Mesendoderm (in vitro differentiated cells): ENCODE measurements around the gene LCORL.
"Not testable (repeated sequence)": the region's sequence is repeated elsewhere in the genome, so short reads cannot be mapped to it uniquely, and the experiment has no call there.

ENCODE experiments used
- DNase-seq: peaks from one replicate; pipeline ENCODE4 v3.0.0; 2013
- H2AK5ac ChIP-seq: 2 replicates; pipeline ENCODE4 v1.6.1; 2013; ENCODE audit warnings: low read length, inconsistent platforms
- H2BK120ac ChIP-seq: 2 replicates; pipeline ENCODE4 v1.6.1; 2013; ENCODE audit warnings: low read depth, mild to moderate bottlenecking, low read length, moderate library complexity, mixed read lengths
- H2BK15ac ChIP-seq: replicated peaks from 2 replicates; pipeline ENCODE4 v1.6.1; 2013; ENCODE audit warnings: low read depth, mild to moderate bottlenecking, moderate library complexity
- H2BK5ac ChIP-seq: 2 replicates; pipeline ENCODE4 v1.6.1; 2013; ENCODE audit warnings: low read length, inconsistent platforms
- H3K18ac ChIP-seq: 2 replicates; pipeline ENCODE4 v1.6.1; 2013; ENCODE audit warnings: mild to moderate bottlenecking, low read length, mixed read lengths
- H3K23ac ChIP-seq: one replicate; pipeline ENCODE4 v1.6.1; 2013; ENCODE audit warnings: low read length
- H3K27ac ChIP-seq: 2 replicates; pipeline ENCODE4 v1.5.1; 2013; ENCODE audit warnings: low read depth, mild to moderate bottlenecking, inconsistent platforms, low read length, moderate library complexity
- H3K27me3 ChIP-seq: 2 replicates; pipeline ENCODE4 v1.6.1; 2013; ENCODE audit warnings: low read length, control low read depth, mild to moderate bottlenecking, inconsistent platforms; ENCODE audit not compliant: insufficient read depth, poor library complexity
- H3K36me3 ChIP-seq: 2 replicates; pipeline ENCODE4 v1.6.1; 2013; ENCODE audit warnings: low read length, inconsistent platforms; ENCODE audit not compliant: control insufficient read depth, insufficient read depth
- H3K4ac ChIP-seq: one replicate; pipeline ENCODE4 v1.6.1; 2013; ENCODE audit warnings: low read depth, mild to moderate bottlenecking, low read length, moderate library complexity
- H3K4me1 ChIP-seq: 2 replicates; pipeline ENCODE4 v1.6.1; 2013; ENCODE audit warnings: low read depth, low read length, inconsistent platforms; ENCODE audit not compliant: control insufficient read depth
- H3K4me2 ChIP-seq: 2 replicates; pipeline ENCODE4 v1.6.1; 2013; ENCODE audit warnings: low read length
- H3K4me3 ChIP-seq: 2 replicates; pipeline ENCODE4 v1.5.1; 2013; ENCODE audit warnings: mild to moderate bottlenecking, low read length
- H3K56ac ChIP-seq: one replicate; pipeline ENCODE4 v1.6.1; 2013; ENCODE audit warnings: low read length
- H3K79me1 ChIP-seq: 2 replicates; pipeline ENCODE4 v1.6.1; 2013; ENCODE audit warnings: low read length, inconsistent platforms
- H3K79me2 ChIP-seq: 2 replicates; pipeline ENCODE4 v1.6.1; 2013; ENCODE audit warnings: mild to moderate bottlenecking, low read length; ENCODE audit not compliant: control insufficient read depth, insufficient read depth
- H3K9ac ChIP-seq: 2 replicates; pipeline ENCODE4 v1.6.1; 2013; ENCODE audit warnings: low read length, inconsistent platforms
- H4K5ac ChIP-seq: one replicate; pipeline ENCODE4 v1.6.1; 2013; ENCODE audit warnings: low read length
- H4K8ac ChIP-seq: one replicate; pipeline ENCODE4 v1.6.1; 2013; ENCODE audit warnings: low read depth, mild to moderate bottlenecking, control low read depth, low read length, moderate library complexity
- WGBS: extraction: QIAGEN DNeasy Blood & Tissue Kit; methylation state at CpG from one replicate; pipeline ENCODE4 v1.1.7; 2013; ENCODE audit warnings: low lambda C conversion rate, missing lambda C conversion rate; ENCODE audit not compliant: insufficient coverage; ENCODE audit errors: extremely low coverage; 5-methylcytosine and 5-hydroxymethylcytosine counted together

LCORL gene

DNA sequence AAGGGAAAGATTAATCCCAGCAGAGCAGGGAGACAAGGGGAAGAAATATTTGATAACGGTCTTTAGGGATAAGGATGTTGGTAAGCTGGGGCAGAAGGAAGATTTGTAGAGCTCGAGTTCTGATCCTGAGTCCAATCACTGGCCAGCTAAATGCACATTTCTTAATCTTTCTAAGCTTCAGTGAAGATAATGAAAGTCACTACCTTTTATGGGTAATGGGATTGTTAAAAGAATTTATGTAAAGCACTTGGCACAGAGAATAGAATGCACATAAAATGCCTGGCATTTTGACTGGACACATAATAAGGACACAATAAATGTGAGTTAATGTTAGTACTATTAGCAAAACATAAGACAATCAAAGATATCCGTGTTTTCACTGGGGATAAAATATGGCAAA is 167.5 kb downstream of the LCORL start:
- no peak overlapping the region for H3K18ac ChIP-seq
- no peak overlapping the region for H3K56ac ChIP-seq
- no peak overlapping the region for H3K9ac ChIP-seq
- no peak overlapping the region for H3K4ac ChIP-seq
- H2BK5ac ChIP-seq: no peak overlapping the region
- no peak overlapping the region for H3K23ac ChIP-seq
- DNase-seq: no peak
- H3K4me2 ChIP-seq: no peak overlapping the region
- H3K27ac ChIP-seq: no peak overlapping the region
- no peaks in the 10 kb centered on the region for H3K79me1 ChIP-seq
- H3K4me1 ChIP-seq: no peaks in the 10 kb centered on the region
- H2BK120ac ChIP-seq: no peak overlapping the region
- H4K8ac ChIP-seq: no peak overlapping the region
- no peak overlapping the region for H2BK15ac ChIP-seq
- H3K4me3 ChIP-seq: no peak overlapping the region
- H3K36me3 ChIP-seq: no peaks in the 10 kb centered on the region
- no peaks in the 10 kb centered on the region for H3K79me2 ChIP-seq
- no peak overlapping the region for H4K5ac ChIP-seq
- H2AK5ac ChIP-seq: no peak overlapping the region
- WGBS: no CpG with 5 or more reads among the region's 3 CpGs
- H3K27me3 ChIP-seq: no peaks in the 10 kb centered on the region

DNA sequence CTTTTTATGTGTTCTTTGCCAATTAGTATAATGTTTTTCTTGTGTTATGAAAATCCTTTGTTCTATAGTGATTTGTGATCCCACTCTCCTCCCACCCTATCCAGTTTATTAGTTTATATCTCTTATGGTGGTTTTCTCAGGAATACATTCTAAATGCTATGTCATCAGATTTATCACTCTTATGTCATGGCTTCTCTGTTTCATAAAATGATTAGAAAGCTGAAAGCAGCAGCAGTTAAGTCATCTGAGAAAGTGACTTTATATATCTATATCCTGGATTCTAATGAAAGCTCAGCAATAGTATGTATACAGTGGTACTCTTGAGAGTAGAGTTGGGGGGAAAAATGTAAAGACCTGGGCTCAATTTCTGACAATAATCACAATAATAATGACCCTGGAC is 169.6 kb downstream of the LCORL start:
- Histone ChIP-seq H3K23ac (no peak overlapping the region), H3K79me2 (no peaks in the 10 kb centered on the region), H3K18ac (no peak overlapping the region), H3K9ac (no peak overlapping the region), H2BK5ac (no peak overlapping the region), H3K56ac (no peak overlapping the region), H3K4ac (no peak overlapping the region), H3K4me3 (no peak overlapping the region), H4K5ac (no peak overlapping the region), H3K4me2 (no peak overlapping the region), H2AK5ac (no peak overlapping the region), H2BK120ac (no peak overlapping the region), H3K27me3 (no peaks in the 10 kb centered on the region), H3K27ac (no peak overlapping the region), H2BK15ac (no peak overlapping the region), H3K4me1 (no peaks in the 10 kb centered on the region), H3K79me1 (no peaks in the 10 kb centered on the region), H4K8ac (no peak overlapping the region), H3K36me3 (no peaks in the 10 kb centered on the region)
- no peak for DNase-seq

- H3K36me3 ChIP-seq, H3K18ac ChIP-seq, H3K27me3 ChIP-seq, H3K4ac ChIP-seq, H3K9ac ChIP-seq, H2BK120ac ChIP-seq, H4K8ac ChIP-seq, H2BK5ac ChIP-seq, H2BK15ac ChIP-seq, H3K4me3 ChIP-seq, H3K27ac ChIP-seq, H3K79me1 ChIP-seq, H3K79me2 ChIP-seq, H2AK5ac ChIP-seq, H4K5ac ChIP-seq, H3K4me2 ChIP-seq, H3K4me1 ChIP-seq, H3K56ac ChIP-seq, DNase-seq, H3K23ac ChIP-seq: not testable (repeated sequence)
- WGBS: no CpG with 5 or more reads among the region's 1 CpG
Measured at GRCh38 chr4:17850295-17850694, 171.3 kb downstream of the LCORL start.

DNA sequence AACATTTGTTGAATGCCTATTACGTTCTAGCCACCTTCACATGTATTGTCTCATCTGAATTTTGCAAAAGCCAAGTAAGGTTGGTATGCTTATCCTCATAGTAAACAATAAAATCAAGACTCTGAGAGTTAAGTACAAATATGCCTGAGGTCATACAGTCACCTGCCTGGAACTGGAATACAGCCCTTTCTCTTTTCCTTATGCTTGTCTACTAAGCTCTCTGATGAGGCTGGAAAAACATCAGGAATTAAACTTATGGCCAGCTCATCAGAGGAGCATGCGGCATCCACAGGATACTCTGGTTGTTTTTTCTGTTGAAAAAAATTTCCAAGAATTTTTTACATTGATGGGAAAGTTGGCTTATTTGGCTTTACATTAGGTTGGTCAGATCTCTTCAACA is 175.3 kb downstream of the LCORL start:
- Histone ChIP-seq H3K27me3 (no peaks in the 10 kb centered on the region), H3K9ac (no peak overlapping the region), H4K8ac (no peak overlapping the region), H3K23ac (no peak overlapping the region), H3K79me1 (no peaks in the 10 kb centered on the region), H4K5ac (no peak overlapping the region), H2BK5ac (no peak overlapping the region), H3K4ac (no peak overlapping the region), H2BK120ac (no peak overlapping the region), H3K18ac (no peak overlapping the region), H3K27ac (no peak overlapping the region), H2AK5ac (no peak overlapping the region), H3K56ac (no peak overlapping the region), H3K4me1 (no peaks in the 10 kb centered on the region), H3K36me3 (peaks cover 6% of the 10 kb centered on the region), H3K79me2 (no peaks in the 10 kb centered on the region), H3K4me3 (no peak overlapping the region), H2BK15ac (no peak overlapping the region), H3K4me2 (no peak overlapping the region)
- WGBS: no CpG with 5 or more reads among the region's 2 CpGs
- no peak for DNase-seq

DNA sequence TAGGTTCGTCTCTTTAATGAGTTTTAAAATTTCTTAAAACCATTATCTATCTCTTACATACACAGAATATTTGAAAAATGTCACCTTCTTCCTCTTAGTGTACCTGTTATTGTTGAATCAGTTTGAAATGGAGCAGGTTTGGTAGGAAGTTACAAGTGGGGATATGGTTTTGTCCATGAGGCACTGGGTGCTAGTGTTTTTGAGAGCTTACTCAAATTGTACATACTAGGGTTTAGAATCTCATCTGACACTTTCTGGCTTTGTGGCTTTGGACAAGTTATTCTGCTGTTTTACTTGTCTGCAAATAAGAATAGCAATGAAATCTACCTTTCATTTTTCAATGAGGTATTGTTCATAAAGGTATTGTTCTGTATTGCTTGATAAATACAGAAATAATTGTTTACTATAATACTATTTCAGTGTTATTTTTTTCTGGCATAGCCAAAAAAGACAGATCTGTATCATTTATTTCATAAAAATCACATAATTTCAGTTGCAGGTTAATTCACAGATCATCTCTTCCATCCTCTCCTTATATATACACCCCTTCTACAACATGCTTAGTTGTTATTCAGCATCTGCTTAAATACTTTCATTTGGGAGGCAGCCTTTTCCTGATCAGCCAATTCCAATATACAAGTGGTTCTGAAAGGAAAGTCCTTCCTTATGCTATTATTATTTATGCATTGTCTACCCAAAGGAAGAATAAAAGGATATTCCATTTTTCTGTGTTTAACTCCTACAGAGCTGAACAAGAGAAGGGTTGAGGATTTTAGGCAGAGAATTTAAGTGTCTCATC is 197.5 kb downstream of the LCORL start:
- Histone ChIP-seq H3K27ac (no peak overlapping the region), H4K5ac (no peak overlapping the region), H4K8ac (no peak overlapping the region), H2BK5ac (no peak overlapping the region), H2AK5ac (no peak overlapping the region), H3K79me1 (no peaks in the 10 kb centered on the region), H2BK15ac (no peak overlapping the region), H3K27me3 (no peaks in the 10 kb centered on the region), H3K4me2 (no peak overlapping the region), H3K18ac (no peak overlapping the region), H3K56ac (no peak overlapping the region), H3K36me3 (peaks cover 2% of the 10 kb centered on the region), H3K9ac (no peak overlapping the region), H3K4ac (no peak overlapping the region), H3K79me2 (no peaks in the 10 kb centered on the region), H3K4me3 (no peak overlapping the region), H3K23ac (no peak overlapping the region), H3K4me1 (no peaks in the 10 kb centered on the region), H2BK120ac (no peak overlapping the region)
- no peak for DNase-seq
- no CpG with 5 or more reads among the region's 1 CpG for WGBS

GRCh38 chr4:17817027-17817426 is 204.5 kb downstream of the LCORL start:
- no peak overlapping the region for H2BK120ac ChIP-seq

More at GRCh38 chr4:17817027-17817426, 204.5 kb downstream of the LCORL start:
- Histone ChIP-seq H4K5ac (no peak overlapping the region), H3K4me2 (no peak overlapping the region), H3K23ac (no peak overlapping the region), H3K27ac (no peak overlapping the region), H3K56ac (no peak overlapping the region), H3K79me1 (no peaks in the 10 kb centered on the region), H3K79me2 (peaks cover 20% of the 10 kb centered on the region), H2AK5ac (no peak overlapping the region), H3K4ac (no peak overlapping the region), H4K8ac (no peak overlapping the region), H3K4me1 (no peaks in the 10 kb centered on the region), H2BK5ac (no peak overlapping the region), H2BK15ac (no peak overlapping the region), H3K18ac (no peak overlapping the region), H3K4me3 (no peak overlapping the region), H3K27me3 (no peaks in the 10 kb centered on the region), H3K36me3 (no peaks in the 10 kb centered on the region), H3K9ac (no peak overlapping the region)
- DNase-seq: peak; percentile 53
- WGBS: no CpG with 5 or more reads among the region's 5 CpGs
